Neuronal stem cell (in vitro differentiated cells): ENCODE data around the gene PLCL2.
"Not testable (repeated sequence)": the region's sequence is repeated elsewhere in the genome, so short reads cannot be mapped to it uniquely, and the experiment has no call there.

ENCODE experiments used
- DNase-seq: peaks from one replicate; pipeline ENCODE4 v3.0.0-alpha.2; 2013; ENCODE audit warnings: low spot score
- H2AFZ ChIP-seq: one replicate; pipeline ENCODE4 v1.6.1; 2013; ENCODE audit warnings: mild to moderate bottlenecking, low read length, inconsistent platforms
- H2AK5ac ChIP-seq: 2 replicates; pipeline ENCODE4 v1.6.1; 2013; ENCODE audit warnings: low read depth, mild to moderate bottlenecking, inconsistent platforms, low read length, moderate library complexity, mixed read lengths
- H2BK120ac ChIP-seq: 2 replicates; pipeline ENCODE4 v1.6.1; 2013; ENCODE audit warnings: low read depth, mild to moderate bottlenecking, inconsistent platforms, low read length, moderate library complexity, mixed read lengths
- H2BK12ac ChIP-seq: one replicate; pipeline ENCODE4 v1.6.1; 2013; ENCODE audit warnings: low read length, inconsistent platforms
- H2BK15ac ChIP-seq: 2 replicates; pipeline ENCODE4 v1.6.1; 2013; ENCODE audit warnings: mild to moderate bottlenecking, low read length, inconsistent platforms, mixed read lengths
- H2BK5ac ChIP-seq: one replicate; pipeline ENCODE4 v1.6.1; 2013; ENCODE audit warnings: inconsistent platforms, mild to moderate bottlenecking, low read length, moderate library complexity
- H3K14ac ChIP-seq: one replicate; pipeline ENCODE4 v1.6.1; 2013; ENCODE audit warnings: low read length, inconsistent platforms
- H3K18ac ChIP-seq: 2 replicates; pipeline ENCODE4 v1.6.1; 2013; ENCODE audit warnings: low read length, inconsistent platforms
- H3K23ac ChIP-seq: 2 replicates; pipeline ENCODE4 v1.6.1; 2013; ENCODE audit warnings: low read depth, mild to moderate bottlenecking, mixed read lengths, low read length, inconsistent platforms; ENCODE audit not compliant: poor library complexity
- H3K27ac ChIP-seq: replicated peaks from 3 replicates; pipeline ENCODE4 v1.5.1; 2013; ENCODE audit warnings: low read length, inconsistent platforms
- H3K27me3 ChIP-seq, 3 experiments: 2 replicates each; pipeline ENCODE4 v1.6.1; 2013; ENCODE audit warnings: low read length in 3 of 3, mild to moderate bottlenecking in 2 of 3, inconsistent platforms in 1 of 3, low read depth in 1 of 3, mixed read lengths in 1 of 3, moderate library complexity in 1 of 3; ENCODE audit not compliant: control insufficient read depth in 3 of 3, insufficient read depth in 3 of 3
- H3K36me3 ChIP-seq, 2 donors: replicated peaks in 1 of 2; 2 replicates each; pipeline ENCODE4 v1.6.1; 2013; ENCODE audit warnings: low read length in 2 of 2; ENCODE audit not compliant: control insufficient read depth in 2 of 2, insufficient read depth in 2 of 2
- H3K4ac ChIP-seq: 2 replicates; pipeline ENCODE4 v1.6.1; 2013; ENCODE audit warnings: inconsistent platforms, mild to moderate bottlenecking, low read length, moderate library complexity
- H3K4me1 ChIP-seq, 2 donors: 1 replicate in 1 of 2; 2 replicates in 1 of 2; pipeline ENCODE4 v1.6.1; 2013; ENCODE audit warnings: low read length in 2 of 2, low read depth in 1 of 2; ENCODE audit not compliant: control insufficient read depth in 2 of 2, insufficient read depth in 1 of 2
- H3K4me2 ChIP-seq: one replicate; pipeline ENCODE4 v1.6.1; 2013; ENCODE audit warnings: mild to moderate bottlenecking, low read length, inconsistent platforms; ENCODE audit not compliant: insufficient read depth, poor library complexity, severe bottlenecking
- H3K4me3 ChIP-seq, 2 donors: 2 replicates each; pipeline ENCODE4 v1.5.1; 2013; ENCODE audit warnings: low read length in 2 of 2, mild to moderate bottlenecking in 2 of 2, inconsistent platforms in 1 of 2, moderate library complexity in 1 of 2
- H3K79me1 ChIP-seq: one replicate; pipeline ENCODE4 v1.6.1; 2013; ENCODE audit warnings: low read depth, mild to moderate bottlenecking, inconsistent platforms, low read length, moderate library complexity
- H3K9ac ChIP-seq: one replicate; pipeline ENCODE4 v1.6.1; 2013; ENCODE audit warnings: mild to moderate bottlenecking, low read depth, low read length, inconsistent platforms; ENCODE audit not compliant: poor library complexity
- H3K9me3 ChIP-seq, 2 donors: replicated peaks in 1 of 2; 2 replicates each; pipeline versions ENCODE3 to v1.6.1; 2013; ENCODE audit warnings: low read length in 2 of 2, mild to moderate bottlenecking in 2 of 2, inconsistent platforms in 1 of 2, low read depth in 1 of 2, mixed read lengths in 1 of 2, moderate library complexity in 1 of 2; ENCODE audit not compliant: control insufficient read depth in 2 of 2, insufficient read depth in 1 of 2
- H4K8ac ChIP-seq: one replicate; pipeline ENCODE4 v1.6.1; 2013; ENCODE audit warnings: low read depth, mild to moderate bottlenecking, inconsistent platforms, low read length, moderate library complexity
- H4K91ac ChIP-seq: one replicate; pipeline ENCODE4 v1.6.1; 2013; ENCODE audit warnings: low read length, low read depth, mild to moderate bottlenecking, inconsistent platforms; ENCODE audit not compliant: poor library complexity
- WGBS, 2 donors: extraction: QIAGEN DNeasy Blood & Tissue Kit; methylation state at CpG; one replicate each; pipeline ENCODE4 v1.1.7; 2013; ENCODE audit warnings: missing lambda C conversion rate in 2 of 2, mixed read lengths in 1 of 2; ENCODE audit not compliant: insufficient read length in 2 of 2, insufficient replicate concordance in 1 of 2; ENCODE audit errors: extremely low coverage in 2 of 2; 5-methylcytosine and 5-hydroxymethylcytosine counted together

The PLCL2 gene

DNA sequence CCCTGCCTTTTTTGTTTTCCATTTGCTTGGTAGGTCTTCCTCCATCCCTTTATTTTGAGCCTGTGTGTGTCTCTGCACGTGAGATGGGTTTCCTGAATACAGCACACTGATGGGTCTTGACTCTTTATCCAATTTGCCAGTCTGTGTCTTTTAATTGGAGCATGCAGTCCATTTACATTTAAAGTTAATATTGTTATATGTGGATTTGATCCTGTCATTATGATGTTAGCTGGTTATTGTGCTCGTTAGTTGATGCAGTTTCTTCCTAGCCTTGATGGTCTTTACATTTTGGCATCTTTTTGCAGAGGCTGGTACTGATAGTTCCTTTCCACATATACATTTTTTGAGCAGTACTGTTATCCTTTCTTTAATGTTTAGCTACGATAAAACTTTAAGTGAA lies 73.1 kb downstream of the PLCL2 start:
- WGBS, 2 donors: no CpG with 5 or more reads among the region's 3 CpGs
- H2BK15ac ChIP-seq, H3K4ac ChIP-seq, H3K36me3 ChIP-seq, H3K27ac ChIP-seq, H3K23ac ChIP-seq, H3K9me3 ChIP-seq, H3K4me1 ChIP-seq, H2AFZ ChIP-seq, H2BK12ac ChIP-seq, H3K4me3 ChIP-seq, H3K14ac ChIP-seq, H3K79me1 ChIP-seq, H3K4me2 ChIP-seq, H4K8ac ChIP-seq, DNase-seq, H2AK5ac ChIP-seq, H2BK5ac ChIP-seq, H3K27me3 ChIP-seq, H3K9ac ChIP-seq, H4K91ac ChIP-seq, H2BK120ac ChIP-seq, H3K18ac ChIP-seq: not testable (repeated sequence)

DNA sequence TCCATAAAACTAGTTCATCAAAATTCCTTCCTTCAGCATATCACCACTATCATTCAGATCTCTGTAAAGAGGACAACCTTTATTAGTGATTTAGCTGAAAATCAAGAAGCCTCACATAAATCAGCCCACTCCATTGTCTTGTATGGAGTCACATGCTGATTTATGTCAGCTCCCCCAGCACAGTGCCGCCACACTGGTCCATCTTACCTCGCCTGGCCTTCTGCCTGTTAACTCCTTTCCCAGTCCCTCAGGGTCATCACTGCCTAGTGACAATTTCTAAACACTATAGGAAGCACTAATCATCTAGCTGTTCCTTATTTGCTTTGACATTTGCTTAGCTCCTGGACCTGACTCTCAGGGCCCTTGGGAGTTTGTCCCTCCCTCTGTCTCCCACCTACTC lies 75.4 kb downstream of the PLCL2 start:
- H3K9ac ChIP-seq: no peak overlapping the region
- no peak overlapping the region for H3K23ac ChIP-seq
- H2AK5ac ChIP-seq: no peak overlapping the region
- no peaks in the 10 kb centered on the region for H3K9me3 ChIP-seq
- H3K79me1 ChIP-seq: no peaks in the 10 kb centered on the region
- no peaks in the 10 kb centered on the region for H3K36me3 ChIP-seq
- DNase-seq: no peak
- no peaks in the 10 kb centered on the region for H3K4me1 ChIP-seq
- H4K91ac ChIP-seq: no peak overlapping the region
- H2BK5ac ChIP-seq: no peak overlapping the region
- no peak overlapping the region for H2AFZ ChIP-seq
- no peak overlapping the region for H3K4me3 ChIP-seq
- WGBS, 2 donors: no CpG with 5 or more reads among the region's 2 CpGs
- peaks cover 0 to 2% (median 0%) of the 10 kb centered on the region in 3 experiments for H3K27me3 ChIP-seq
- H3K14ac ChIP-seq: no peak overlapping the region
- no peak overlapping the region for H2BK15ac ChIP-seq
- H2BK12ac ChIP-seq: no peak overlapping the region
- H2BK120ac ChIP-seq: no peak overlapping the region
- H3K4me2 ChIP-seq: no peak overlapping the region
- H3K4ac ChIP-seq: no peak overlapping the region
- no peak overlapping the region for H3K18ac ChIP-seq
- no peak overlapping the region for H4K8ac ChIP-seq
- H3K27ac ChIP-seq: no peak overlapping the region

DNA sequence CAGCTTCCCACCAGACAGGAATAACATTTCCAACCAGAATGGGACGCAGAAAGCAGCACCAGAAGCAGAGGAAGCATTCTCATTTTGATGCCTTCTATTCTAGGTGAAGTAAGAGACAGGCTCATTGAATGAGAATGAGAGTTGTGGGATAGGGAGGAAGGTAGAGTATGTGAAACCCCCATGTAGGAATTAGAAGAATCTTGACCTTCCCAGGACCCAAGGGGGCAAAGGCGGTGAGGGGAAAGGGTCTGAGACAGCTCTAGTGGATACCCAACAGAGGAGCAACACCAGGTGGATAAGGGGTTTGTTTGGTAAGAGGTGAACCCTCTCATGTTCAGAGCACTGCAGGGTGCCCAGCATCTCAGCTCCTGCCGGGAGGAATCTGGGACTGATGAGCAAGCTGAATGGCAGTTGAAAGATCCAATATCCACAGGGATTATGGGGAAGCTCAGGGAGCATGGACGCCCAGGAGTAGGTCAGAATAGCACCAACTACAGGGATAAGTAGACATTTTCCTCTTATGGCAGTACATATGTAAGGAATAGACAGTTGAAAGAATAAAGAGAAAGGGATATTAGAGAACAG lies 77.0 kb downstream of the PLCL2 start:
- H3K9ac ChIP-seq: no peak overlapping the region
- no peak overlapping the region for H2AFZ ChIP-seq
- DNase-seq: no peak
- H2BK120ac ChIP-seq: no peak overlapping the region
- no peak overlapping the region for H2BK12ac ChIP-seq
- WGBS, 2 donors: no CpG with 5 or more reads among the region's 4 CpGs
- no peak overlapping the region for H2AK5ac ChIP-seq
- no peak overlapping the region for H3K4ac ChIP-seq
- no peak overlapping the region for H2BK15ac ChIP-seq
- no peak overlapping the region for H2BK5ac ChIP-seq
- no peak overlapping the region for H3K23ac ChIP-seq
- peaks cover 0 to 2% (median 0%) of the 10 kb centered on the region in 3 experiments for H3K27me3 ChIP-seq
- H3K9me3 ChIP-seq: no peaks in the 10 kb centered on the region
- no peaks in the 10 kb centered on the region for H3K79me1 ChIP-seq
- no peak overlapping the region for H3K27ac ChIP-seq
- H3K4me3 ChIP-seq: no peak overlapping the region
- no peak overlapping the region for H3K18ac ChIP-seq
- no peak overlapping the region for H4K8ac ChIP-seq
- no peak overlapping the region for H3K4me2 ChIP-seq
- no peak overlapping the region for H3K14ac ChIP-seq
- H3K36me3 ChIP-seq: no peaks in the 10 kb centered on the region
- no peak overlapping the region for H4K91ac ChIP-seq
- H3K4me1 ChIP-seq: no peaks in the 10 kb centered on the region

DNA sequence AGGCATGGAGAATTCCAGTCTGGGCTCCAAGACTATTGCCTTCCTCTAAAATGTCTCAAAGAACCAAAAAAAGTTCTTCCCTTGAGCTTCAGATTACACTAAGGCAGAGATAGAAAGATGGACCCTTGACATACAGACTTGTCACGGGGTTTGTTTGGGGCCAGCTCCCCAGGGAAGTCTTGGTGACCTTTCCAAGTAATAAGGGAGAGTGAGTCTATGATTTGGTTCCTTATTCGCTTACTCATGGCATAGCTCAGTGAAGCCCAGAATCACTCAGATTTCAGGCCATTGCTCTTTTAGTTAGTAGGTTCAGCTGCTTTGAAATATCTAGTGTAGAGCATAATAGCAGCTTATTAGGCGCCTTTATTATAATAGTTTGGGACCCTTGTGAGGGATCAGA lies 90.3 kb downstream of the PLCL2 start:
- H3K79me1 ChIP-seq: no peaks in the 10 kb centered on the region
- H3K9me3 ChIP-seq: peaks cover 0 to 2% of the 10 kb centered on the region in 2 donors
- no peak overlapping the region for H2BK12ac ChIP-seq
- no peak overlapping the region for H3K4me3 ChIP-seq
- no peak overlapping the region for H3K14ac ChIP-seq
- H3K18ac ChIP-seq: no peak overlapping the region
- no peak overlapping the region for H3K9ac ChIP-seq
- H3K36me3 ChIP-seq: no peaks in the 10 kb centered on the region
- H3K23ac ChIP-seq: no peak overlapping the region
- DNase-seq: no peak
- no peak overlapping the region for H2AK5ac ChIP-seq
- no CpG with 5 or more reads among the region's 3 CpGs for WGBS, 2 donors
- no peak overlapping the region for H3K4me2 ChIP-seq
- H3K27me3 ChIP-seq: no peaks in the 10 kb centered on the region
- H4K91ac ChIP-seq: no peak overlapping the region
- no peak overlapping the region for H2AFZ ChIP-seq
- H4K8ac ChIP-seq: no peak overlapping the region
- H2BK15ac ChIP-seq: no peak overlapping the region
- no peak overlapping the region for H3K4ac ChIP-seq
- no peak overlapping the region for H2BK120ac ChIP-seq
- H2BK5ac ChIP-seq: no peak overlapping the region
- H3K27ac ChIP-seq: no peak overlapping the region
- H3K4me1 ChIP-seq: no peaks in the 10 kb centered on the region
